Gastroesophageal sphincter (tissue), 3 donors: Measurements from ENCODE around the gene SLPI.

Experiments
- CTCF ChIP-seq, 4 experiments: fragments of 200-600 bp in 2 of 4; fragments of 450-650 bp in 2 of 4; sonication (generic) in 1 of 4; IDR thresholded peaks; one replicate each; pipeline ENCODE4 v1.5.1; 2017 to 2019; ENCODE audit warnings: antibody characterized with exemption in 4 of 4, mild to moderate bottlenecking in 2 of 4, moderate library complexity in 2 of 4
- POLR2A ChIP-seq, 2 donors: fragments of 450-650 bp; IDR thresholded peaks; one replicate each; pipeline ENCODE4 v1.6.1; 2017; ENCODE audit warnings: antibody characterized with exemption in 2 of 2, mild to moderate bottlenecking in 2 of 2, moderate library complexity in 1 of 2

DNA sequence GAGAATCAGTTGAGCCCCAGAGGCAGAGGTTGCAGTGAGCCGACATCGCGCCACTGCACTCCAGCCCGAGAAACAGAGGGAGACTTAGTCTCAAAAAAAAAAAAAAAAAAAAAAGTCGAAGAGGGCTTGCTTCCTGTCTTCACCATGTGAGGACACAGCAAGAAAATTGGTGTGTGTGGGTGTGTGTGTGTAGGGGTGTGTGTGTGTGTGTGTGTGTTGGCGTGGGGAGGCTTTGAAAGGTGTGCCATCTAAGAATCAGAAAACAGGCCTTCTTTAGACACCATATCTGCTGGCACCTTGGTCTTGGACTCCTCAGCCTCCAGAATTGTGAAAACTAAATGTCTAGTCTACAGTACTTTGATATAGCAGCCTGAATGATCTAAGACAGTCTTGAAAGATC, 45.4 kb upstream of the SLPI start:
- TF ChIP-seq POLR2A (IDR thresholded peaks at IDR 0.05) (no peak), CTCF (IDR thresholded peaks at IDR 0.05) (no peak)
